ENCODE data around the gene EPHA7. TPM values are rescaled to one million over a fixed set of nuclear protein-coding genes. Genes with fewer than 3 reads are reported as not detected.

EPHA7 gene
- total and polyA plus RNA-seq, 2 donors (not counting 3 experiments of a cell fraction or from before 2014, with no cell fraction given), result not detected

DNA sequence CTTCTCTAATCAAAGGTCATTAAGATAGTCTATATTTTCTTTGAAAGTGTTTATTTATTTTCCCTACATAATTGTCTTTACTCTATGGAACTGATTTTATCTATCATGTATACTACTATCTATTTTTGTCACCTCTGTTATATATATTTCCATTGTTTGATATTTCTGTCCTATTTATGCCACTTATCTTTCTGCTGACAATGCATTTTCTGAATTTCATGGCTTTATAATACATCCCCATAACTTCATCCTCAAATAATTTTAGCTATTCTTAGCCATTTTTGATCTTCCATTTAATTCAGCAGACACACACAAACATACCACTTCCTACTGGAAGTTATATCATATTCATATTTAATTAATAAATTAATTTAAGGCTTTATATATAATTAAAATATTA is 123.7 kb downstream of the EPHA7 start:
- Histone ChIP-seq H3K4me1 (ENCODE audit: control insufficient read depth, extremely low read depth, insufficient read depth, low read length) (no peaks in the 10 kb centered on the region), H3K4me3 (replicated peaks in 1 of 3; ENCODE audit: insufficient read depth in 1 of 3, low read depth in 1 of 3, low read length in 3 of 3) (no peak overlapping the region), H3K79me2 (ENCODE audit: control insufficient read depth, insufficient read depth, low read length) (no peaks in the 10 kb centered on the region), H3K9me3 (replicated peaks; ENCODE audit: control insufficient read depth, insufficient read depth, low read length) (no peaks in the 10 kb centered on the region), H3K9me1 (replicated peaks; ENCODE audit: control insufficient read depth, extremely low read depth, insufficient read depth, low read length) (no peaks in the 10 kb centered on the region), H3K36me3 (ENCODE audit: control insufficient read depth in 2 of 2, extremely low read depth in 1 of 2, insufficient read depth in 2 of 2, low read length in 2 of 2) (no peaks in the 10 kb centered on the region), H3K27me3 (ENCODE audit: control insufficient read depth in 2 of 2, insufficient read depth in 2 of 2, low read length in 2 of 2) (no peaks in the 10 kb centered on the region), H3K27ac (ENCODE audit: insufficient read depth, low read depth, low read length) (no peak overlapping the region), H3K4me2 (ENCODE audit: insufficient read depth, low read length) (no peak overlapping the region), H3K9ac (replicated peaks; ENCODE audit: extremely low read depth, insufficient read depth, low read length) (no peak overlapping the region), H4K20me1 (replicated peaks; ENCODE audit: control insufficient read depth, extremely low read depth, insufficient read depth, low read length) (no peaks in the 10 kb centered on the region), H2AFZ (ENCODE audit: low read depth, low read length) (no peak overlapping the region)
- ChIA-PET CTCF (no interaction called here), POLR2A (no interaction called here)
- no peak for DNase-seq (ENCODE audit: low read depth, low spot score)
- intact Hi-C loops (cut with micrococcal nuclease), result no loop called here
- BruUV-seq (replicated peaks), result no TSS peak
- TF ChIP-seq MYC (IDR thresholded peaks at IDR 0.05; ENCODE audit: low read depth, low read length), result no peak
- no peak for TF ChIP-seq GATA2 (IDR thresholded peaks at IDR 0.05; ENCODE audit: insufficient read depth, insufficient read length, low read depth, low read length)
- TF ChIP-seq, protein P1, sequence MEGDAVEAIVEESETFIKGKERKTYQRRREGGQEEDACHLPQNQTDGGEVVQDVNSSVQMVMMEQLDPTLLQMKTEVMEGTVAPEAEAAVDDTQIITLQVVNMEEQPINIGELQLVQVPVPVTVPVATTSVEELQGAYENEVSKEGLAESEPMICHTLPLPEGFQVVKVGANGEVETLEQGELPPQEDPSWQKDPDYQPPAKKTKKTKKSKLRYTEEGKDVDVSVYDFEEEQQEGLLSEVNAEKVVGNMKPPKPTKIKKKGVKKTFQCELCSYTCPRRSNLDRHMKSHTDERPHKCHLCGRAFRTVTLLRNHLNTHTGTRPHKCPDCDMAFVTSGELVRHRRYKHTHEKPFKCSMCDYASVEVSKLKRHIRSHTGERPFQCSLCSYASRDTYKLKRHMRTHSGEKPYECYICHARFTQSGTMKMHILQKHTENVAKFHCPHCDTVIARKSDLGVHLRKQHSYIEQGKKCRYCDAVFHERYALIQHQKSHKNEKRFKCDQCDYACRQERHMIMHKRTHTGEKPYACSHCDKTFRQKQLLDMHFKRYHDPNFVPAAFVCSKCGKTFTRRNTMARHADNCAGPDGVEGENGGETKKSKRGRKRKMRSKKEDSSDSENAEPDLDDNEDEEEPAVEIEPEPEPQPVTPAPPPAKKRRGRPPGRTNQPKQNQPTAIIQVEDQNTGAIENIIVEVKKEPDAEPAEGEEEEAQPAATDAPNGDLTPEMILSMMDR (IDR thresholded peaks at IDR 0.05; ENCODE audit: extremely low read depth in 1 of 2, insufficient read depth in 1 of 2, low read depth in 1 of 2, low read length in 2 of 2), result no peak
- no peak for TF ChIP-seq FOS (IDR thresholded peaks at IDR 0.05; ENCODE audit: borderline replicate concordance, insufficient read depth, low read length)
- TF ChIP-seq JUN (IDR thresholded peaks at IDR 0.05; ENCODE audit: borderline replicate concordance, insufficient read depth, insufficient read length, low read depth), result no peak
- dilution Hi-C loops (cut with MboI; ENCODE audit: extremely low pct_ligation_motif_present, low sequenced_read_pairs), result no loop called here
- no peak for FAIRE-seq

DNA sequence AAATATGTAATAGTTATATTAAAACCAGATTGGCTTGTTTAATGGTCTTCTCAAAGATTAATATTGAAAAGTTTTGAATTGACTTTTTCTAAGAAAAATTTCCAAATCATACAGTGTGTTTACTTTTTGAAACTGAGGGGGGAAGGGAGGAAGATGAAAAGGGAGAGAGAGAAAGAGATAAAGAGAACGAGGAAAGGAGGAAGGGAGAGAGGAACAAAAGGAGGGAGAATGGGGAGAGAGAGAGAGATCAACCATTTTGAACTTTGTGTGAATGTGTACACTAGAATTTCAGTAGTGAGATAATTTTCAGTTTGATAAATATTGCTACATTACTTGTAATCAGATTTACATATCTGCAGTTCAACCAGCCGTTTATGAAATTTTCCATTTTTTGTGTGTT is 124.5 kb downstream of the EPHA7 start:
- dilution Hi-C loops (cut with MboI; ENCODE audit: extremely low pct_ligation_motif_present, low sequenced_read_pairs), result no loop called here
- H3K9me3 ChIP-seq (replicated peaks; ENCODE audit: control insufficient read depth, insufficient read depth, low read length), result no peaks in the 10 kb centered on the region
- no TSS peak for BruUV-seq (replicated peaks)
- TF ChIP-seq JUN (IDR thresholded peaks at IDR 0.05; ENCODE audit: borderline replicate concordance, insufficient read depth, insufficient read length, low read depth) (no peak), POLR2A (IDR thresholded peaks at IDR 0.05; ENCODE audit: low read depth, low read length) (no peak), EZH2 (IDR thresholded peaks at IDR 0.05; ENCODE audit: borderline replicate concordance, low read depth, low read length, severe bottlenecking) (no peak), POLR2AphosphoS5 (IDR thresholded peaks at IDR 0.05; ENCODE audit: insufficient read depth, low read depth, low read length) (no peak), MYC (IDR thresholded peaks at IDR 0.05; ENCODE audit: low read depth, low read length) (no peak), FOS (IDR thresholded peaks at IDR 0.05; ENCODE audit: borderline replicate concordance, insufficient read depth, low read length) (no peak), GATA2 (IDR thresholded peaks at IDR 0.05; ENCODE audit: insufficient read depth, insufficient read length, low read depth, low read length) (no peak)
- TF ChIP-seq, protein P1 (IDR thresholded peaks at IDR 0.05; ENCODE audit: extremely low read depth in 1 of 2, insufficient read depth in 1 of 2, low read depth in 1 of 2, low read length in 2 of 2), result no peak
- TF ChIP-seq, protein P2, sequence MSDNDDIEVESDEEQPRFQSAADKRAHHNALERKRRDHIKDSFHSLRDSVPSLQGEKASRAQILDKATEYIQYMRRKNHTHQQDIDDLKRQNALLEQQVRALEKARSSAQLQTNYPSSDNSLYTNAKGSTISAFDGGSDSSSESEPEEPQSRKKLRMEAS (IDR thresholded peaks at IDR 0.05; ENCODE audit: insufficient read depth, insufficient read length), result no peak
- H4K20me1 ChIP-seq (replicated peaks; ENCODE audit: control insufficient read depth, extremely low read depth, insufficient read depth, low read length), result no peaks in the 10 kb centered on the region
- no peaks in the 10 kb centered on the region for H3K36me3 ChIP-seq (ENCODE audit: control insufficient read depth in 2 of 2, extremely low read depth in 1 of 2, insufficient read depth in 2 of 2, low read length in 2 of 2)
- DNase-seq (ENCODE audit: low read depth, low spot score) (no peak), FAIRE-seq (no peak)
- H2AFZ ChIP-seq (ENCODE audit: low read depth, low read length), result no peak overlapping the region
- ChIA-PET POLR2A (no interaction called here), CTCF (no interaction called here)
- no peak overlapping the region for H3K27ac ChIP-seq (ENCODE audit: insufficient read depth, low read depth, low read length)
- H3K4me1 ChIP-seq (ENCODE audit: control insufficient read depth, extremely low read depth, insufficient read depth, low read length), result no peaks in the 10 kb centered on the region
- H3K4me3 ChIP-seq (replicated peaks in 1 of 3; ENCODE audit: insufficient read depth in 1 of 3, low read depth in 1 of 3, low read length in 3 of 3), result no peak overlapping the region
- intact Hi-C loops (cut with micrococcal nuclease), result no loop called here
- H3K79me2 ChIP-seq (ENCODE audit: control insufficient read depth, insufficient read depth, low read length), result no peaks in the 10 kb centered on the region
- H3K9me1 ChIP-seq (replicated peaks; ENCODE audit: control insufficient read depth, extremely low read depth, insufficient read depth, low read length), result no peaks in the 10 kb centered on the region
- no peak overlapping the region for H3K9ac ChIP-seq (replicated peaks; ENCODE audit: extremely low read depth, insufficient read depth, low read length)
- no peak overlapping the region for H3K4me2 ChIP-seq (ENCODE audit: insufficient read depth, low read length)
- H3K27me3 ChIP-seq (ENCODE audit: control insufficient read depth in 2 of 2, insufficient read depth in 2 of 2, low read length in 2 of 2), result no peaks in the 10 kb centered on the region

All from endothelial cell of umbilical vein (primary cell).